Suprapubic skin (tissue), 2 donors: ENCODE results near the gene CLCN2.

Experiments
- EP300 ChIP-seq: sonication (generic); formaldehyde crosslinking; IDR thresholded peaks from one replicate; pipeline ENCODE4 v1.6.1; 2017; ENCODE audit warnings: antibody characterized with exemption
- POLR2A ChIP-seq, 2 donors: fragments of 450-650 bp; IDR thresholded peaks; one replicate each; pipeline ENCODE4 v1.6.1; 2017; ENCODE audit warnings: antibody characterized with exemption in 2 of 2, mild to moderate bottlenecking in 2 of 2, moderate library complexity in 2 of 2

DNA sequence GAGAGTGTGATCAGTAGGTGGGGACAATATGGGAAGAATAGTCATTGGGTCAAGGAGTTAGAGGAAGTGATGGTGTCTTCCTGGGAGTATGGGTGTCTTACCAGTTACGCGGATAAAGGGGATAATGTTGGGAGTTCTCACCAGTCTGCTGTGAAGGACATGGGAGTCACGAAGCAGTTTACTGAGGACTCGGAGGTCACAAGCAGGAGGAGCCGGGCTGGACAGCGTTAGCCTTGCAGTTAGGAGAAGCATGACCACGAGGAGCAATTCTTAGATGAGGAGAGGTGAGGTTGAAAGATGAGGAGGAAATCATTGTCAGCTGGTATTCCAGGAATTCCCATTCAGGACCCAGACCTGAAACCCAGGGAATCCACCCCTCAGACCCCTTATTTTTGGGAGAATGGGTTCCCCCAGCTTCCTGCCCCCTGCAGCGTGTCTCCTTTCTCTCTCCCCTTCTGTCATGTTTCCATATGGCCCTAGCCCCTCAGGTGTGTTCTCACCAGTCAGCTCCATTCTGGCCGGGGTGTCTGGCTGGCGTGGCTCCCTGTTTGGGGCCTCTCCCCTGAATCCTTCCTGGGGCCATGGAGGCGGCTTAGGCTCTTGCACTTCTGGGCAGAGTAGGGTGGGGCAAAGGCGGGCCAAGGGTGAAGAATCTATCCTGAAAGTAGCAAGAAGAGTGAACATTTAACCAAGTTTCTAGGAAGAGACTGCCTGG lies 14.5 kb upstream of the CLCN2 start:
- no peak for TF ChIP-seq EP300
- TF ChIP-seq POLR2A (IDR thresholded peaks at IDR 0.05) = no peak
